ENCODE results near the gene THEM5. TPM values are rescaled to one million over a fixed set of nuclear protein-coding genes. Genes with fewer than 3 reads are reported as not detected.
"Not testable (repeated sequence)": the region's sequence is repeated elsewhere in the genome, so short reads cannot be mapped to it uniquely, and the experiment has no call there.

Gene THEM5
- total RNA-seq, 2 donors from 2014 or later, result not detected

DNA sequence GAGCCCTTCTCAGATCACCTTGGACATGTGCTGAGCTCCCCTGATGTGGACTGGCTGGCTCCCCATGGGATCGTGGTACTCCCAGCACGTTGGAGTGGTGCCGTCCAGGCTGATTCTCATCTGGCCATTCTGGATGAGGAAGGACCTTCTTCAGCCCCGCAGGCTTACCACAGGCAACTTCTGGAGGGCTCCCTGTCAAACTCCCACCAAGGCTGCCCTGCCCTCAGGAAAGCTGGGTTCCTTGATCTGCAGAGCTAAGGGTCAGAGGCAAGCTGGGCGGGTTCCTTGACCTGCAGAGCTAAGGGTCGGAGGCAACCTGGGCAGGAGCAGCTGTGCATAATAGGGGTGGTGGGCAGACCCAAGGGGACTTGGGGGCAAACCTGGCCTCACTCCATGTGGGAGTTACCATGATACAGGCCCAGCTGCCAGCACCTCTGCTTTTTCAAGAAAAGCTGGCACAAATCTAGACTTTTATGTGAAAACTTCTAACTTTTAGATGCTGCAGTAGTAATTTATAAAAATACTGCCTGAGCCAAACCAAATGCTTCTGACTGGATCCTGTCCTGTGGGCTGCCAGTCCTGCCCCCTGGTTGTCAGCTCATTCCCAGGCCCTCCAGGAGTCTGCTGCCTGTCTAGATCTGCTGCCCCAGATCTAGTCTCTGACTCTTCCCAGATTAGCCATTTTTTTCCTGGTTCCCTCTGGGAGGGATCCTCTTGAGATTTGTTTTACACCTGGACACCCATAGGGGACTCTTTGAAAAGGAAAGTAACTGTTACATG, 5.6 kb upstream of the THEM5 start:
- H3K36me3 Mint-ChIP-seq (ENCODE audit: low read depth), result no peaks in the 10 kb centered on the region
- no peak overlapping the region for H3K27ac Mint-ChIP-seq
- no peaks in the 10 kb centered on the region for H3K9me3 Mint-ChIP-seq
- TF ChIP-seq, protein P1, sequence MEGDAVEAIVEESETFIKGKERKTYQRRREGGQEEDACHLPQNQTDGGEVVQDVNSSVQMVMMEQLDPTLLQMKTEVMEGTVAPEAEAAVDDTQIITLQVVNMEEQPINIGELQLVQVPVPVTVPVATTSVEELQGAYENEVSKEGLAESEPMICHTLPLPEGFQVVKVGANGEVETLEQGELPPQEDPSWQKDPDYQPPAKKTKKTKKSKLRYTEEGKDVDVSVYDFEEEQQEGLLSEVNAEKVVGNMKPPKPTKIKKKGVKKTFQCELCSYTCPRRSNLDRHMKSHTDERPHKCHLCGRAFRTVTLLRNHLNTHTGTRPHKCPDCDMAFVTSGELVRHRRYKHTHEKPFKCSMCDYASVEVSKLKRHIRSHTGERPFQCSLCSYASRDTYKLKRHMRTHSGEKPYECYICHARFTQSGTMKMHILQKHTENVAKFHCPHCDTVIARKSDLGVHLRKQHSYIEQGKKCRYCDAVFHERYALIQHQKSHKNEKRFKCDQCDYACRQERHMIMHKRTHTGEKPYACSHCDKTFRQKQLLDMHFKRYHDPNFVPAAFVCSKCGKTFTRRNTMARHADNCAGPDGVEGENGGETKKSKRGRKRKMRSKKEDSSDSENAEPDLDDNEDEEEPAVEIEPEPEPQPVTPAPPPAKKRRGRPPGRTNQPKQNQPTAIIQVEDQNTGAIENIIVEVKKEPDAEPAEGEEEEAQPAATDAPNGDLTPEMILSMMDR (conservative IDR thresholded peaks at IDR 0.05), result no peak
- WGBS, 2 experiments (ENCODE audit: insufficient coverage in 1 of 2, insufficient read length in 1 of 2), result 93 to 98% methylated on average over 4 to 6 of the region's 6 CpGs
- peaks cover 71% of the 10 kb centered on the region for H3K27me3 Mint-ChIP-seq (ENCODE audit: insufficient read depth)
- Histone ChIP-seq H3K36me3 (ENCODE audit: control insufficient read depth, insufficient read depth, low read length) (no peaks in the 10 kb centered on the region), H3K9ac (ENCODE audit: extremely low read depth, low read length, poor library complexity, severe bottlenecking) (no peak overlapping the region), H3K4me3 (ENCODE audit: low read length) (no peak overlapping the region), H3K27me3 (ENCODE audit: control insufficient read depth, insufficient read depth, low read length, poor library complexity, severe bottlenecking) (no peaks in the 10 kb centered on the region), H3K9me3 (ENCODE audit: control insufficient read depth, low read length) (no peaks in the 10 kb centered on the region), H3K27ac (ENCODE audit: low read depth, low read length) (no peak overlapping the region), H3K4me1 (ENCODE audit: control insufficient read depth, insufficient read depth, low read length) (no peaks in the 10 kb centered on the region)
- no peak overlapping the region for H3K4me3 Mint-ChIP-seq
- H3K4me1 Mint-ChIP-seq, result peaks cover 5% of the 10 kb centered on the region
- DNase-seq, result peak; percentile 41

DNA sequence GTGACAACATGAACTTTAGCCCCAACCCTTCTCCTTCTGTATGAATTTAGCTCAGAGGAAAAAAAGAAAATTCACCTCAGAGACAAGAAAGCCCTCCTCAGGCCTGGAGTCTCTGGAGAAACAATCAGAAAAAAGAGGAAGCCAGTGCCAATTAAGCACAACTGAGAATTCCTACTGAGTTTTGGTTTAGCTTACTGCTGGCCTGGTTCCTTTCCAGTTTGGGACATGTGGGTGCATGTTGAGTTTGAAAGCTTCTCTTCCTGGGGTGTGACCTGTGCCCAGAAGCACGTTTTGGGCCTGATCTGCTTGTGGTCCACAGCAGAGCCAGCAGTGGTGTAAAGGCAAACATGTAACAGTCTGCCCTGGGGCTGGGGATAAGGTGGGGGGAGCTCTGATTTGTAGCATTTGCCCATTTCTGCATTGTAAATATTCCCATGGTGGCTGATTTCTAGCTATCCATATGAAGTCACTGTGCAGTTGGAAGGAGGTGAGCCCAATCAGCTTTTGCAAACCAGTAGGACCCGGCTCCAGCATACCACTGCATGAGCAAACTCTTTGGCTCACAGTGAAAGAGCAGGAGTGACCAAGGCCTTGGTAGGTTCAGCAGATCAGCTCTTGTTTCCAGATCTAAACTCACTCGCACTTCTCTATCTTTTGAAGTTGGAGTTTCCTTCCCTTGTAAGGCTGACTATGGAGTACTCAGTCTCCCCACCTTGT, 4.7 kb upstream of the THEM5 start:
- Mint-ChIP-seq H3K27ac (no peak overlapping the region), H3K4me3 (no peak overlapping the region), H3K27me3 (ENCODE audit: insufficient read depth) (peaks cover 65% of the 10 kb centered on the region), H3K36me3 (ENCODE audit: low read depth) (no peaks in the 10 kb centered on the region), H3K9me3 (no peaks in the 10 kb centered on the region), H3K4me1 (peaks cover 5% of the 10 kb centered on the region)
- no peak for DNase-seq
- 79 to 87% methylated on average over 2 to 3 of the region's 3 CpGs for WGBS, 2 experiments (ENCODE audit: insufficient coverage in 1 of 2, insufficient read length in 1 of 2)
- Histone ChIP-seq H3K9me3 (ENCODE audit: control insufficient read depth, low read length) (no peaks in the 10 kb centered on the region), H3K4me1 (ENCODE audit: control insufficient read depth, insufficient read depth, low read length) (no peaks in the 10 kb centered on the region), H3K4me3 (ENCODE audit: low read length) (no peak overlapping the region), H3K9ac (ENCODE audit: extremely low read depth, low read length, poor library complexity, severe bottlenecking) (no peak overlapping the region), H3K27ac (ENCODE audit: low read depth, low read length) (no peak overlapping the region), H3K36me3 (ENCODE audit: control insufficient read depth, insufficient read depth, low read length) (no peaks in the 10 kb centered on the region), H3K27me3 (ENCODE audit: control insufficient read depth, insufficient read depth, low read length, poor library complexity, severe bottlenecking) (no peaks in the 10 kb centered on the region)
- TF ChIP-seq, protein P1 (conservative IDR thresholded peaks at IDR 0.05), result no peak

DNA sequence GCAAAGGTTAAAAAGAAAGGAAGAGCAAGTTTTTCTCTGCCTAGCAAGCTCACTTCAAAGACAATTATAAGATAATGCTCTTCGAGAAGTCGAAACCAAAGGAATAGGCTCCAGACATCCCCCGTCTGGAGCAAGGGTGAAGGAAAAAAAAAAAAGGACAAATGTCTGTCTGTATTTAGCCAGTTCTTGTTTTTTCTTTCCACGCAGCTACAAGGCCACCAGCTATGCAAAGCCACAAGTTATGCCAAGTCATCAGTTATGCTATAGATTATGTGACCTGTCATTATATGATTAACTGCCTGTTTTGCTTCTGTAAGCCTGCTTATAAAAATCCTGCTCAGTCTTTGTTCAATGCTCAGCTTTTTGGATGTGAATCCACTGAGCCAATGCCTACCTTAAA, 2.4 kb upstream of the THEM5 start:
- Mint-ChIP-seq H3K27ac (no peak overlapping the region), H3K27me3 (ENCODE audit: insufficient read depth) (peaks cover 59% of the 10 kb centered on the region), H3K4me1 (peaks cover 4% of the 10 kb centered on the region), H3K4me3 (no peak overlapping the region), H3K36me3 (ENCODE audit: low read depth) (no peaks in the 10 kb centered on the region), H3K9me3 (no peaks in the 10 kb centered on the region)
- TF ChIP-seq, protein P1 (conservative IDR thresholded peaks at IDR 0.05), result no peak
- Histone ChIP-seq H3K9ac (ENCODE audit: extremely low read depth, low read length, poor library complexity, severe bottlenecking) (no peak overlapping the region), H3K36me3 (ENCODE audit: control insufficient read depth, insufficient read depth, low read length) (no peaks in the 10 kb centered on the region), H3K4me1 (ENCODE audit: control insufficient read depth, insufficient read depth, low read length) (no peaks in the 10 kb centered on the region), H3K9me3 (ENCODE audit: control insufficient read depth, low read length) (no peaks in the 10 kb centered on the region), H3K27ac (ENCODE audit: low read depth, low read length) (no peak overlapping the region), H3K27me3 (ENCODE audit: control insufficient read depth, insufficient read depth, low read length, poor library complexity, severe bottlenecking) (no peaks in the 10 kb centered on the region), H3K4me3 (ENCODE audit: low read length) (no peak overlapping the region)
- DNase-seq, result no peak
- WGBS, 2 experiments (ENCODE audit: insufficient coverage in 1 of 2, insufficient read length in 1 of 2), result 41 to 80% methylated on average over 3 to 4 of the region's 4 CpGs

DNA sequence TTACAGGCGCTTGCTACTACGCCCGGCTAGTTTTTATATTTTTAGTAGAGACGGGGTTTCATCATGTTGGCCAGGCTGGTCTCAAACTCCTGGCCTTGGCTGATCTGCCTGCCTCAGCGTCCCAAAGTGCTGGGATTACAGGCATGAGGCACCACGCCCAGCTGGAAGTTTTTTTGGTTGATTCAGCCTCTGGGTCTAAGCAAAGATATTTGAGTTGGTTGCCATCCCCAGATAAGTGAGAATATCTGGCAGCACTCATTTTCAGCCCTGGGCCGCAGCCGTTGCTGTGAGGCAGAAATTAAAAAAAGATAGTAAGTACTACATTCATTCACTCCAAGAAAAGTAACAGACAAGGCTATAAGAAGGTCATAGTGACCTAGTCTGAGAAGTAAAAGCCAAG, 2.0 kb upstream of the THEM5 start:
- H3K9me3 ChIP-seq (ENCODE audit: control insufficient read depth, low read length); H3K36me3 Mint-ChIP-seq (ENCODE audit: low read depth); H3K4me3 Mint-ChIP-seq; H3K4me1 Mint-ChIP-seq; H3K9ac ChIP-seq (ENCODE audit: extremely low read depth, low read length, poor library complexity, severe bottlenecking); H3K36me3 ChIP-seq (ENCODE audit: control insufficient read depth, insufficient read depth, low read length); H3K27ac Mint-ChIP-seq; H3K4me3 ChIP-seq (ENCODE audit: low read length); H3K9me3 Mint-ChIP-seq; H3K27me3 ChIP-seq (ENCODE audit: control insufficient read depth, insufficient read depth, low read length, poor library complexity, severe bottlenecking); DNase-seq; H3K4me1 ChIP-seq (ENCODE audit: control insufficient read depth, insufficient read depth, low read length): not testable (repeated sequence)
- 89 to 92% methylated on average over 6 to 8 of the region's 8 CpGs for WGBS, 2 experiments (ENCODE audit: insufficient coverage in 1 of 2, insufficient read length in 1 of 2)
- peaks cover 57% of the 10 kb centered on the region for H3K27me3 Mint-ChIP-seq (ENCODE audit: insufficient read depth)
- H3K27ac ChIP-seq (ENCODE audit: low read depth, low read length), result peak overlapping the region; percentile 17

All from endodermal cell (in vitro differentiated cells).